NCI-H2196 treated with DMSO at 0.1 percent for 48 hours (cell line): ENCODE data around the gene TSHZ2.
"Not testable (repeated sequence)": the region's sequence is repeated elsewhere in the genome, so short reads cannot be mapped to it uniquely, and the experiment has no call there.

Experiments
- DNase-seq: peaks from one replicate; lab custom pipeline; 2025; ENCODE audit not compliant: unreplicated experiment; lab: John Stamatoyannopoulos, UW

TSHZ2 gene

DNA sequence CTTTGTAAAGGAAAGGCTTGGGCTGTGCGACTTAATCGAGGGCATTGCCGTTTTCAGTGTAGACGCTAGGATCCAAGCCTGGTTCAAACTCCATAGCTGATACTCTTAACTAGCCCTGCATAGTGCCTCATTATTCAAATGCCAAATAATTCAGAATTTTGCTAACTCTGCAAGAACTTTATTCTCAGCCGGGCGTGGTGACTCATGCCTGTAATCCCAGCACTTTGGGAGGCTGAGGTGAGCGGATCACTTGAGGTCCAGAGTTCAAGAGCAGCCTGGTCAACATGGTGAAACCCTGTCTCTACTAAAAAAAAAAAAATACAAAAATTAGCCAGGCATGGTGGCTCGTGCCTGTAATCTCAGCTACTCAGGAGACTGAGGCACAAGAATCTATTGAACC is 394.8 kb downstream of the TSHZ2 start:
- DNase-seq = not testable (repeated sequence)

DNA sequence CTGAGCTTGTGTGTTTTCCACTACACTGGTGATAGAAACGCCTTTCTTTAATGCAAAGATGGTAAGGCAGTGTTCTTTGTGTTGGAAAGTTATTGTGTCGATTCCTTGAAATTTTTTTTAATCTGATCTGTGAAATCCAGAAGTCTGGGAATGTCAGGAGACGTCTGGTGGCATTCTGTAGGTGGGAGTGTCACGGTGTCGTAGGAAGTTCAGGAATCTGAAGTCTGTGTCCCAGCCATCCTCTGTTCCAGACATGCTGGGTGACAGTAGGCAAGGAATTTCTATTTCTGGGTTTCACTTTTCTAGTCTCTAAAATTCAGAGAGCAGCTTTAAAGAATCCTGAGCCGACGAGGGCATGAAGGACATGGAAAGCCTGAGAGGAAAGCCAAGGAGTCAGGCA is 397.7 kb downstream of the TSHZ2 start:
- DNase-seq = no peak

DNA sequence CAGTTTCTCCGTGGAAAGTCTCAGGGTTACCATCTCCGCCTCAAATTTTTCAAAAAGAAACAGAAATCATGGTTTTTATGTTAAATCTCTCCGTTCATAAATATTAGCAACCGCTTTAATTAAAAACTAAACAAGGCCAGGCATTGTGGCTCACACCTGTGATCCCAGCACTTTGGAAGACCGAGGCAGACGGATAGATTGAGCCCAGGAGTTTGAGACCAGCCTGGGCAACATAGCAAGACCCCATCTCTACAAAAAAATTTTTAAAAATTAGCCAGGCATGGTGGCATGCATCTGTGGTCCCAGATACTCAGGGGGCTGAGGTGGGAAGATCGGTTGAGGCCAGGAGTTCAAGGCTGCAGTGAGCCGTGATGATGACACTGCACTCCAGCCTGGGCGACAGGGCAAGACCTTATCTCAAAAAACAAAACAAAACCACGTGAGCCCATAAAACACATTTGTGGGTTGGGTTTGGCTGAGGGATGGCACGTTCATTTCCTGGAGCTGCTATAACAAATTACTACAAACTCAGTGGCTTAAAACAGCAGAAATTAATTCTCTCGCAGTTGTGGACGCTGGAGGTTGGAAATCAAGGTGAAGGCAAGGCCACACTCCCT is 398.3 kb downstream of the TSHZ2 start:
- no peak for DNase-seq

DNA sequence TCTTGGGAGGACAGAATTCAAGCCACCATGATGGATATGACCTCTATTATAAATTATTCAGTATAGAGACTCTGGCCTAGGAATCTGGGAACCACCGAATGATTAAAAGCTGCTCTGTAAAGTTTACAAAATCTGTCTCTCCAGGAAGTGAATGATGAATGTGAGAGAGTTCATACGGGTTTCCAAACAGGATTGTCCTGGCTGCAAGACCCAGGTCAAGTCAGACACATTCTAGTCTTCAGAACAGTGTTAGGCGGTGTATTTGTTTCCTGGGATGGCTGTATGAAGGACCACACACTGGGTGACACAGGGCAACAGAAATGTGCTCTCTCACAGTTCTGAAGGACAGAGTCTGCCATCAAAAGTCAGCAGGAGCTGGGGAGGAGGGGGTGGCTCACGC is 399.1 kb downstream of the TSHZ2 start:
- DNase-seq = no peak

DNA sequence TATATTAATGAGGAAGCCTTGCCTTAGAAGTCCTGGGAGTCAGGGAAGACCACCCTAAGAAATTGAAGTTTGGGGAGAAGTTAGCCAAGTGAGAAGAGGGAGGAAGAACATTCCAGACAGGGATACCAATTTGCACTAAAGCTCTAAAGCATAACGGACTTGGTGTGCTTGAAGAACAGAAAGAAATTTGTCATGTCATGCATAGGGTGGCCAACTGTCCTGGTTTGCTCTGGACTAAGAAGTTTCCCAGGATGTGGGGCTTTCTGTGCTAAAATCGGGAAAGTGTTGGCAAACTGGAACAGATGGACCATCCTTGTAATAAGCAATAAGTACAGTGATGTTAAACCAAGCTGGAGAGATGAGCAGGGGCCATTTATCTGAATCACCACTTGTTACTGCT is 403.9 kb downstream of the TSHZ2 start:
- DNase-seq = no peak

DNA sequence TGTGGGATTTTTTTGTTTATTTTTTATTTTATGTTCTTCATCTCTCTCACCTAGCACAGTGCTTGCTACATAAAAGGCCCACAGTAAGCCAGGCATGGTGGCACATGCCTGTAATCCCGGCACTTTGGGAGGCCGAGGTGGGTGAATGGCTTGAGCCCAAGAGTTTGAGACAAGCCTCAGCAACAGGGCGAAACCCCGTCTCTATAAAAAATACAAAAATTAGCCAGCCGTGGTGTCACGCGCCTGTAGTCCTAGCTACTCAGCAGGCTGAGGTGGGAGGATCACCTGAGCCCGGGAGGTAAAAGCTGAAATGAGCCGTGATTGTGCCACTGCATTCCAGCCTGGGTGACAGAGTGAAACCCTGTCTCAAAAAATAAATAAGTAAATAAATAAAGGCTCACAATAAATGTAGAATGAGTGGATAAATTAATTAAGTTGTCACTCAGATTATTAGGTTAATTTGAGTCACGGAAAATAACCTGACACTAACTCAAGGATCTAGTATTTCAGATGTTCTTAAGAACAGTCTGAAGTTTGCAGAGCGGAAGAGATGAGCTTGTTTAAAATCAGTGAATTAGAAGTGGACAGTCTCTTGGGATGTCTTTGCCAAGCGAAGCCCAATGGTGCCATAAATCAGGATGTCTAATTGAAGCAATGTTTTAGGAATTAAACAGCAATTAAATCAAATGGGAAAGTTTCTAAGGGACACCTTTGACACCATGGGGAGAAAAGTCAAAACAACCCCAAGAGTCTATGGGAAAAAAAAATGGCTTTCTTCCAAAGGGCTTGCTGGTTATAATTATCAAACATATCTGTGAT is 407.1 kb downstream of the TSHZ2 start:
- no peak for DNase-seq

DNA sequence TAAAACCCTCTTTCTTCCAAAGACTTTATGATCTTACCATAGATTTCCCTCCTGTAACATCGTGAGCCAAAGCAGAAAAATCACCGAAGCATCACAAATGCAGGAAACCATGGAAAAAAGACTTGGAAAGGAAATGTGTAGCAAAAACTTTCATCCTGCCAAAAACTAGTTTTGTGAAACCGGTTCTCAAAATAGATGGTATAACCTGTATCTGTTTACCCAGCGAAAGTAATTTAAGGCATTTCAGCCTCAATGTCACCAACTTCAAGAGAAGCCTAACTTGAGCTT is 407.6 kb downstream of the TSHZ2 start:
- DNase-seq = no peak

DNA sequence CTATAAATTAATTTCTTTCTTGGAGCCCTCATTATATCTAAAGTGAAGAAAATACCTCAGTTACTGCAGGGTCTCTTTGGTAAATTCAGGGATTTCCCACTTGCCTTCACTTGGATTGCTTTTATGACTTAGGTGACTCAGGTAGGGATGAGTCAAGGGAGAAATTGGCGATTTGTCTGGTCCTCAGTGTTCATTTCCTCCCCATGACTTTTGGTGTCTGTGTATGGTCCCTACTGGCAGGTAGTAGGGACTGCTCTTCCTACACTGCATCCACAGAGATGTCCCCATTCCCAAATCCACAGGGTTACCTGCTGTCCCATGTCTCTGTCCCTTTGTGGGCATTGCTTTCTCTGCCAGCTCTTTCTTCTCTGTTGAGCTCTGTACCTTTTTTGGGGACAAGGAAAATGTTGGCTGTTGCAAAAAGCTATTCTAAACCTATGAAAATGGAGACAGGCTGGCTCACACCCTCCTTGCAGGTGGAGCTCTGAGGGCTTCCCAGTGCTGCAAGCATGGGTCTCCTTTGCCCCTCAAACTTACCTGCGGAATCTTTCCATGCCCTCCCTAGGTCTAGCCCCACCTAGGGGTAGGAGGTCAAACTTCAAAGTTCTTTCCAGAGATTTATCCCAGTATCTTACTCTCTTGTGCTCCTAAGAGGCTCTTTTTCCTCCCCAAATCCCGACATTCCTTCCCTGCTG is 409.6 kb downstream of the TSHZ2 start:
- no peak for DNase-seq

DNA sequence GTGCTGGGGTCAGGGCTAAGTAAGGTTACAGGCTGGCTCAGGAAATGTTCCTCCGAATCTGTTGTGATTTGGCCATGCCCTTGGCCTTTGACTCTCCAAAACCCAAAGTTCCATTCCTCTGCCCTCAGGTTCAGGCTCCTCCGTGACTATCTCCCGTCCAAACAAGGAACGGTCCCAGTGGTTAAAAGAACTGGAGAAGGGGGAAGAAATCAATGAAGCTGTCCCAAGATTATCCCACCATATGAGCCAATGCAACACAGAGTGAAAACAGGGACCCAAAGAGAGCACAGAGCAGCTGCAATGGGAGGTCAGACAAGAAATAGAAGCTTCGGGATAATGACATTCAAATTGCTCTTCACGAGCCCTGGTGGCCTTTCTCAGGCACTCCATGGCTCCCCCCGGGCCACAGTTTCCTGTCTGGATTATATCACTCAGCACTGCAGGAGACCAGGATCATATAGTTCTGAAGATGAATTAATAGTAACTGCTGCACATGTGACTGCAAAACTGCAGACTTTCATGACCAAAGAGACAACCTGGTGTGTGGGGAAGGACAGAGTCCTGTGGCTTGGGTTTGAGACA is 410.2 kb downstream of the TSHZ2 start:
- no peak for DNase-seq

DNA sequence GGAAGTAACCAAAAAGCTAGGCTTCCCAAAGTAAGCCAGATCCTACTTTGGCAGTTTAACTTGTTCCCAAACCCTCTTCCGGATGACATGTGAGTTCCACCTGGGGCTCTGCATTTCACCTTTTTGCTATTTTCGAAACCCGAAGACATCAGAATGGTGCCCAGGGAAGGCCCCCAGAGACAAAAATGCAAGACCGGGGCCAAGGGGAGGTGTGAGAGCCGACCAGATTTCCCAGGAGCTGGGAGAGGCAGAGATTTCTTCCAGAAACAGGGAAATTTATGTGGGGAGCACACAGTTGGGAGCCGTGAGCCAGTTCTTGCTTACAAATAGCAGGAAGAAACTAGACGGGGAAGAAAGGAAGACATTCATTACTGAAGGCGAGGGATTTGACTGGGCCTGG is 411.8 kb downstream of the TSHZ2 start:
- DNase-seq = no peak

DNA sequence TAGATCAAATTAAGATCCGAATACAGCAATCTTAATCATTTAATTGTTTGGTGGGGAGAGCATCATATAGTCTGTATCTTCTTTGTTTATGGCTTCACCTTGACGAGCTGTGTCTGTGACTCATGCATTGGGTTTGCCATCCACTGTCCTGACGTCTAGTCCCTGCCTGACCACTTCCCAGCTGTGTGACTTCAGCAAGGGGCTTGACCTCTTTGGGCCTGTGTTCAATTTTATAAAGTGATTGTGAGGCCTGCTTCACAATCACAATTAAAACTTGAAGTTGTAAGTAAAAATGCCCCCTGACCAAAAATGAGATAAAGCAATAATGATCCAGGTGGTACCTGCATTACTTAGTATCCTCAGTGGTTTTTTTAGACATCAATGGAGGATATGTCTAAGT is 412.2 kb downstream of the TSHZ2 start:
- no peak for DNase-seq

DNA sequence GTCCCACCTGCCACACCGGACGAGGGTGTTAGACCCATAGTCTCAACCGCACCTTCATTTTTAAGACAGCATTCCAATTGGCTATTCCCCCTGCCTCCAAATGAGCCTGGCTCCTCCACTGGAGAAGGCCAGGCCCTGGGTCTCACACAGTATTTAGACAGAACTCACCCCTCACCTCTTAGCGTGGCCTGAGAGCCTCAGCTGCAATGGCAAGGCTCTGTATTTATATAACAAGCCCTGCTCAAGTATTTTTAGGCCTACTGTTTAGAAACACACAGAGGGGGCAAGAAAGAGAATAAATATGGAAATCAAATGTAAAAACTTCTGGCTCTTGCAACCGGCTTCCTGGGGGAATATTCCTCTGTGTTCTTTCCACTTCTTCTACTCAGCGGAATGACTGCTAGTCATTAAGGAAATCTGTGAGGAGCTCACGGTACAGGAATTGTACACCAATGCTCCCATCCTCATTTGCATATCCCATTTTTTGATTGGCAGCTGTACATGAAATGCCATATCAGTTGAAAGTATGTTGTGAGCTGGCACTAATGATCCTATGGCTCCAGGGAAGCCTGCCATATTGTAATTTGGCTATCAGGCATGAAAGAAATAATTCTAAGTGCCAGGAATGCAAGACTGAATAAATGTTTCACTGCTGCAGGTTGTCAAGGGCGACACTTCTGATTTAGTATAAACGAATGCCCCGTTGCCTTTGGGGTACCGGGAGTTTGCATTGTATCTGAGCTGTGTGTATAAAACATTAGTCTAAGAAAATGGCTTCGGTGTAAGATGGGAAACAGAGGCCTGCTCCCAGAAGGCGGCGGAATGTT is 414.0 kb downstream of the TSHZ2 start:
- no peak for DNase-seq

DNA sequence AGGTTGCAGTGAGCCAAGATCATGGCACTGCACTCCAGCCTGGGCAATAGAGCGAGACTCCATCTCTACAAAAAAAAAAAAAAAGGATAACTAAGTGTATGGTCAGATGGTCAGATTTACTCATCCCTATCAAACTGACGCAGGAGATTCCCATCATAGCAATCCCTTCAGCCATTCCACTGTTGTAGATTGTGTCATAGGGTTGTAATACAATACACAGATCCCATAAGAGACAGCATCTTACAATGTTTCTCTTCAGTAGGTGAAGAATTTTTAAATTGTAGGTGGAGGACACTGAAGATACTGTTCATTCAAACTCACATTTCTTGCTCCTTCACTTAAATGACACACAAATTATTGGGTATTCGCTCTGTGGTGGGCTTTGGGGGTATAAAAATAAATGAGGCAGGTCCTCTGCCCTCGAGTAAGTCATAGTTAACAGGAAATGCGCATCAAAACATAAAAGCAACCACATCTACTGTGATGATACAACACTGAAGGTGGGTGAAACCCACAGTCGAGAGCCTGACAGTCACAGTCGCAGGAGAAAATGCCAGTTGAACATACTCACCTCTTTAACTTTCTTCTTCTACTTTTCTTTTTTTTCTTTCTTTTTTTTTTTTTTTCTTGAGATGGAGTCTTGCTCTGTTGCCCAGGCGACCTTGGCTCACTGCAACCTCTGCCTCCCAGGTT is 416.0 kb downstream of the TSHZ2 start:
- no peak for DNase-seq

DNA sequence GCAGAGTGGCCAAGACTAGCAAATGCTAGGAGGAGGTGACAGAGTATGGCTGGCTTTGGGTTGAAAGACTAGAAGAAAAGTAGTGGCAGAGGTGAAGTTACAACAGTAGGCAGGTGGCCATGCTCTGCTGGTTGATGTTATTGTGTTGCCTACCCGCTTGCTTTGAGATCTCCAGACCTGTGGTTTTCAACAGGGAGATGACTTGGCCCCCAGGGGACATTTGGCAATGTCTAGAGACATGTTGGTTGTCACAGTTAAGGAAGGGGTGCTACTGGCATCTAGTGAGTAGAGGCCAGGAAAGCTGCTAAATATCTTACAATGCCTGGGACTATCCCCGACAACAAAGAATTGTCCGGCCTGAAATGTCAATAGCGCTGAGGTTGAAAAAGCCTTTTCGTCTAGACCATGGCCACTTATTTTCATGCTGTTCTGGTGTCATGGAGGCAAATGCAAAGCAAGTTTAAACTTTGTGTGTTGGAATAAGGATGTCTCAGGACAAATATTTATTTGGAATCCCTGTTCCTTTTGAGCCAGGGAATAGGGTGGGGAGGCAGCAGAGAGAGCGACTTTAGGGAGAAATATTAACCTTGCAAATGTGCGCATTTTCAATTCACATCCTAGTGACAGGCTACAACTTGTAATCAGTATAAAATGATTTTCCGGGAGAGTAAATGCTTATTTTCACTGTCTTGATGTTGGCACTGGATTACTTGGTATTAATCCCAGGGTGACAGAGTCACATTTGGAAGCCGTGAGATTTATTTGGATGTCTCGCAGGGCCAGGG is 417.6 kb downstream of the TSHZ2 start:
- DNase-seq = no peak

DNA sequence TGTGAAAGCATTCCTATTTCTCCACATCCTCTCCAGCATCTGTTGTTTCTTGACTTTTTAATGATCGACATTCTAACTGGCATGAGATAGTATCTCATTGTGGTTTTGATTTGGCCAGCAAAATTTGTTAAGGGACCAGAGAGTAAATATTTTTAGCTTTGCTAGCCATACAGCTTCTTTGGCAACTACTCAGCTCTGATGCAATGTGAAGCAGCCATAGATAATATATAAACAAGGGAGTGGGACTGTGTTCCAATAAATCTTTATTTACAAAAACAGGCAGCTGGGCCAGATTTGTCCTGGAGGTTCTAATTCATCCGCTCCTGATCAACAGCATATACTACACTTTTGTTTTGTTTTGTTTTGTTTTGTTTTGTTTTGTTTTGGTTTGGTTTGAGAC is 418.6 kb downstream of the TSHZ2 start:
- DNase-seq = no peak

DNA sequence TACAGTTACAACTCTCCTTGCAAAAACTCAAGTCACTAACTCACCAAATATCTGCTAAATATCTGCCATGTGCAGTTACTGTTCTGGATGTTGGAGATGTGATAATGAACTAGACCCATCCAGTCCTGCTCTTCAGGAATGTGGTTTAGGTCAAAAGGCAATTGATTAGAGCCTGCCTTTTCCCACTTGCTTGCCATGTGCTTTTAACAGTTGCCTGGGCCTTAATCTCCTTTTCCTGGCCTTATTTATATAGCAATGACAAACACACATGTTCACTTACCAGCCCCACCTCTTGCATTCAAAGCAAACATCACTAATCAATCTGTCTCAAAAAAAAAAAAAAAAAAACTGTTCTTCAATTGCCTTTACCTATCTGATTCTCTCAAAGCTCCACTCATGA is 422.3 kb downstream of the TSHZ2 start:
- DNase-seq = no peak

DNA sequence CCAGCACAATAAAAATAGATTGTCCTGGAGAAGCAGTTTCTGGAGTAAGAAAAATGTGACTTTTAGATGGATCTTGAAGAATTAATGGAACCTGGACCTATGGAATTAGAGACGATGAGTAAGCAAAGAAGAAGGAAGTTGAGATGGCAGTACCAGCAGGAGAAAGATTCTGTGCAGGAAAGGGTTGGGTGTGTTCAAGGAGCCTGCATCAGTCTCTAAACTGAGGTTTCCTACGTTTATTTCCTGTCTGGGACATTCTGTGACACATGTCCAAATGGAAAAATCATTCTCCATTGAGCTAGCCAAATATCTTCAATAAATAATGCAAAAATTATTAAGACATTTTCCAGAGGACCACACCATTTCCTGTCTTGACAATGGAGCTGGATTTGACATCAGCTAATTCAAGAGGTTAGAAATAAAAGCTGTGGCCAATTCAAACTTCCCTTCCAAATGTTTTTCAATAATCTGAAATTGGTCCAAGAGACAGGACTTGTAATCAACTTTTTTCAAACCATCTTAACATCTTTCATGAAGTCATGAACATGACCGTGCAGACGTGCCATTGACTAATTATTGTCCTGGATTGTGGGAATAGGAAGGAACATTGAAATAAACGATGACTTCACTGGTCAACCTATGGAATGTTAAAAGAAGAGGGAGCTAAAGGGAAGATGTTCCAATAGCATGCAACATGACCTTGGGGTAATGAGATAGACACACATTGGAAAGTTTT is 423.2 kb downstream of the TSHZ2 start:
- no peak for DNase-seq

DNA sequence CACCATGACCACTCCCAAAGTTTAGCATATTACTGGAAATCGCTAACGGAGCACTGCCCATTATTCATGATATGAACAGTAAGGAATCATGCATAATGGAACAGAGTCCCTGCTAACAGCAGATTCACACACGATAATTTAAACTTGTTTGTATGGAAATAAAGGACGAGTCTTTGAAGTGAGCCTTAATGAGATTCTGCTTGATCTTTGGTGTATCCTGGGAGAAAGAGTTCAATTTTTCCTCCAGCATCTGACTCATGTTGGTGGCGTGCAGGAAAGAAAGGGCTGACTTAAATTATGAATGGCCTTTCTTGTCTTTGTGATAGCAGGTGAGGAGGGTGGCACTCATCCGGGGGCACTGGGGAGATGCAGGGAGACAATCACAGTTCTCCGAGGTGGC is 426.9 kb downstream of the TSHZ2 start:
- no peak for DNase-seq
